Panc1 (cell line): ENCODE measurements around the gene HEXD. TPM values are rescaled to one million over a fixed set of nuclear protein-coding genes. Genes with fewer than 3 reads are reported as not detected.

Experiments
- ATAC-seq: fragments of 200-7000 bp; cut with Tn5 transposase; 2 replicates; pipeline ENCODE4 v1.9.1; 2020; ENCODE audit warnings: mild to moderate bottlenecking, moderate library complexity
- BruUV-seq: library from RNA; stranded (reverse); fragments of 400-500 nt; replicated peaks from 2 replicates; lab custom pipeline; 2021; lab: Mats Ljungman, UMichigan
- CTCF ChIA-PET: fragments of 300-600 bp; sonication (Branson Sonifier 250); formaldehyde crosslinking; loops from one replicate; lab custom pipeline; 2022; ENCODE audit warnings: antibody characterized with exemption; lab: Charles Lee
- POLR2A ChIA-PET: fragments of 300-600 bp; sonication (Branson Sonifier 250); formaldehyde crosslinking; loops from one replicate; lab custom pipeline; 2022; ENCODE audit warnings: antibody characterized with exemption; lab: Charles Lee
- DNase-seq: peaks from one replicate; pipeline ENCODE4 v3.0.0-alpha.2; 2010; ENCODE audit warnings: low read depth, low spot score
- H3K27ac ChIP-seq: 2 replicates; pipeline ENCODE4 v1.5.1; 2011; ENCODE audit warnings: mild to moderate bottlenecking, low read length, inconsistent platforms
- H3K27me3 ChIP-seq: fragments of 200-500 bp; sonication (Bioruptor generic); 2 replicates; pipeline ENCODE4 v1.6.0; 2014; ENCODE audit warnings: low read length, inconsistent platforms; ENCODE audit not compliant: control insufficient read depth, insufficient read depth
- H3K36me3 ChIP-seq: fragments of 200-500 bp; sonication (Bioruptor generic); 2 replicates; pipeline ENCODE4 v1.5.1; 2014; ENCODE audit warnings: inconsistent platforms, mild to moderate bottlenecking, low read length, moderate library complexity; ENCODE audit not compliant: control insufficient read depth, insufficient read depth
- H3K4me1 ChIP-seq: 2 replicates; pipeline ENCODE4 v1.5.1; 2011; ENCODE audit warnings: inconsistent platforms, mild to moderate bottlenecking, low read length, moderate library complexity; ENCODE audit not compliant: control insufficient read depth, insufficient read depth
- H3K4me3 ChIP-seq, 2 experiments: 2 replicates each; pipeline ENCODE4 v1.5.1; 2011 to 2012; ENCODE audit warnings: low read depth in 2 of 2, low read length in 2 of 2, mild to moderate bottlenecking in 2 of 2, inconsistent platforms in 1 of 2, moderate library complexity in 1 of 2
- H3K9me3 ChIP-seq: fragments of 200-500 bp; sonication (Bioruptor generic); 2 replicates; pipeline ENCODE4 v1.5.1; 2014; ENCODE audit warnings: low read depth, mild to moderate bottlenecking, inconsistent platforms, low read length, moderate library complexity; ENCODE audit not compliant: control insufficient read depth, insufficient read depth
- CTCF ChIP-seq: fragments of 450-650 bp; IDR thresholded peaks from 2 replicates; pipeline ENCODE4 v1.5.1; 2017; ENCODE audit warnings: mild to moderate bottlenecking
- POLR2AphosphoS5 ChIP-seq: IDR thresholded peaks from 2 replicates; pipeline ENCODE4 v1.6.1; 2012; ENCODE audit warnings: mild to moderate bottlenecking, low read depth, low read length, moderate library complexity
- REST ChIP-seq, 2 experiments: IDR thresholded peaks; 2 replicates each; pipeline ENCODE4 v1.6.1; 2011 to 2012; ENCODE audit warnings: low read depth in 2 of 2, control low read depth in 1 of 2, low read length in 1 of 2, mild to moderate bottlenecking in 1 of 2, moderate library complexity in 1 of 2; ENCODE audit not compliant: insufficient read depth in 1 of 2
- SIN3A ChIP-seq: IDR thresholded peaks from 2 replicates; pipeline ENCODE4 v1.6.1; 2012; ENCODE audit warnings: low read depth, mild to moderate bottlenecking, low read length, moderate library complexity, borderline replicate concordance; ENCODE audit not compliant: insufficient read depth
- TCF7L2 ChIP-seq: IDR thresholded peaks from 2 replicates; pipeline ENCODE4 v1.6.1; 2011; ENCODE audit warnings: mild to moderate bottlenecking, low read depth, low read length, inconsistent platforms
- in situ Hi-C: cut with HindIII; loops from 2 replicates; pipeline ENCODE4 v1.10.0; 2016; ENCODE audit warnings: low sequenced_read_pairs, low pct_unique_long_range_greater_than_20kb
- intact Hi-C: fragments of 100-400 bp; cut with micrococcal nuclease; formaldehyde crosslinking; loops from one replicate; pipeline ENCODE4 v1.10.0; 2022; ENCODE audit not compliant: unreplicated experiment
- total RNA-seq: library from RNA; stranded (reverse); gene quantifications from one replicate; pipeline ENCODE4 v1.2.1, GENCODE V29; 2021; ENCODE audit not compliant: unreplicated experiment

HEXD gene
- total RNA-seq, 1 experiment from 2014 or later: 25.6 TPM

- intact Hi-C loops (no loop called here), in situ Hi-C loops (no loop called here)
- Histone ChIP-seq H3K27ac (no peak overlapping the region), H3K27me3 (no peaks in the 10 kb centered on the region), H3K36me3 (no peaks in the 10 kb centered on the region; the same call in 1 of the 2 replicates), H3K4me3 (no peak overlapping the region), H3K9me3 (no peaks in the 10 kb centered on the region), H3K4me1 (peaks cover 6% of the 10 kb centered on the region)
- POLR2A ChIA-PET: no interaction called here
- TF ChIP-seq REST (IDR thresholded peaks at IDR 0.05; ENCODE audit: insufficient read depth in 1 of 2, low read depth in 2 of 2, low read length in 1 of 2) (no peak), CTCF (peak; percentile 83), POLR2AphosphoS5 (no peak)
- no TSS peak for BruUV-seq
- CTCF ChIA-PET: no interaction called here
- ATAC-seq (peak; percentile 54; the same call in 1 of the 2 replicates), DNase-seq (no peak)
Observed at GRCh38 chr17:82424001-82424862, 6.1 kb downstream of the HEXD start.

GRCh38 chr17:82424863-82425159 is 6.7 kb downstream of the HEXD start:
- BruUV-seq: no TSS peak
- no peaks in the 10 kb centered on the region for H3K27me3 ChIP-seq
- no peaks in the 10 kb centered on the region; the same call in 1 of the 2 replicates for H3K36me3 ChIP-seq
- H3K27ac ChIP-seq: no peak overlapping the region
- H3K9me3 ChIP-seq: no peaks in the 10 kb centered on the region
- no peak for ATAC-seq
- peaks cover under 1% of the 10 kb centered on the region; the same call in 1 of the 2 replicates for H3K4me1 ChIP-seq
- H3K4me3 ChIP-seq: no peak overlapping the region
- POLR2A ChIA-PET: no interaction called here
- in situ Hi-C loops: no loop called here
- CTCF ChIA-PET: no interaction called here
- no peak for TF ChIP-seq REST (IDR thresholded peaks at IDR 0.05; ENCODE audit: insufficient read depth in 1 of 2, low read depth in 2 of 2, low read length in 1 of 2)
- no peak for TF ChIP-seq TCF7L2
- no peak for TF ChIP-seq CTCF
- no peak for TF ChIP-seq POLR2AphosphoS5
- TF ChIP-seq SIN3A: no peak
- DNase-seq: no peak
- intact Hi-C loops: no loop called here
